Measurements from ENCODE around the gene GUCY2D.

GRCh38 chr17:8006836-8007680, 4.6 kb downstream of the GUCY2D start:
- TF ChIP-seq CTCF (IDR thresholded peaks at IDR 0.05) (no peak), EP300 (IDR thresholded peaks at IDR 0.05) (no peak)

All from stomach (tissue), 4 donors.